Lower leg skin (tissue), 3 donors: Measurements from ENCODE around the gene NREP.

Source experiments
- CTCF ChIP-seq, 3 donors: fragments of 450-650 bp; IDR thresholded peaks; one replicate each; pipeline ENCODE4 v1.5.1; 2016; ENCODE audit warnings: antibody characterized with exemption in 3 of 3, mild to moderate bottlenecking in 3 of 3, moderate library complexity in 2 of 3
- POLR2A ChIP-seq, 2 donors: fragments of 450-650 bp; IDR thresholded peaks; one replicate each; pipeline ENCODE4 v1.6.1; 2016 to 2017; ENCODE audit warnings: antibody characterized with exemption in 2 of 2, mild to moderate bottlenecking in 1 of 2, moderate library complexity in 1 of 2

GRCh38 chr5:111765613-111766571, 8.9 kb upstream of the NREP start:
- TF ChIP-seq CTCF (IDR thresholded peaks at IDR 0.05) (no peak), POLR2A (IDR thresholded peaks at IDR 0.05) (no peak)
